IMR-90 (cell line): Measurements from ENCODE around the gene GLIS1. TPM values are rescaled to one million over a fixed set of nuclear protein-coding genes. Genes with fewer than 3 reads are reported as not detected.

Source experiments
- ATAC-seq: fragments of 200-7000 bp; cut with Tn5 transposase; 2 replicates; pipeline ENCODE4 v1.9.1; 2020; ENCODE audit warnings: low read depth, mild to moderate bottlenecking, moderate library complexity
- BruUV-seq: library from RNA; stranded (reverse); fragments of 400-500 nt; replicated peaks from 2 replicates; lab custom pipeline; 2021; lab: Mats Ljungman, UMichigan
- CTCF ChIA-PET: fragments of 300-600 bp; formaldehyde crosslinking; extraction: SDS; loops from one replicate; lab custom pipeline; 2021; ENCODE audit warnings: antibody characterized with exemption; lab: Yijun Ruan, JAX
- POLR2A ChIA-PET: fragments of 300-600 bp; sonication (Branson Sonifier 250); formaldehyde crosslinking; loops from one replicate; lab custom pipeline; 2022; ENCODE audit warnings: antibody characterized with exemption; ENCODE audit not compliant: unreplicated experiment; lab: Charles Lee
- DNase-seq: peaks from one replicate; pipeline ENCODE4 v3.0.0; 2013
- H2AFZ ChIP-seq: replicated peaks from 2 replicates; pipeline ENCODE3; 2013; ENCODE audit warnings: low read length, mild to moderate bottlenecking; ENCODE audit not compliant: poor library complexity
- H2AK5ac ChIP-seq: 2 replicates; pipeline ENCODE4 v1.6.1; 2013; ENCODE audit warnings: low read depth, low read length, inconsistent platforms
- H2AK9ac ChIP-seq: replicated peaks from 2 replicates; pipeline ENCODE3; 2013; ENCODE audit warnings: mild to moderate bottlenecking, low read depth, low read length, moderate library complexity; ENCODE audit not compliant: poor library complexity
- H2BK120ac ChIP-seq: 2 replicates; pipeline ENCODE4 v1.6.1; 2013; ENCODE audit warnings: low read depth, low read length, inconsistent platforms
- H2BK15ac ChIP-seq: 3 replicates; pipeline ENCODE4 v1.6.1; 2013; ENCODE audit warnings: low read depth, low read length, inconsistent platforms
- H2BK20ac ChIP-seq: 2 replicates; pipeline ENCODE4 v1.6.1; 2013; ENCODE audit warnings: low read depth, mild to moderate bottlenecking, inconsistent platforms, low read length, moderate library complexity
- H2BK5ac ChIP-seq: 2 replicates; pipeline ENCODE4 v1.6.1; 2013; ENCODE audit warnings: mild to moderate bottlenecking, low read depth, low read length, inconsistent platforms; ENCODE audit not compliant: poor library complexity, severe bottlenecking
- H3K14ac ChIP-seq: replicated peaks from 2 replicates; pipeline ENCODE4 v1.6.1; 2013; ENCODE audit warnings: low read depth, low read length, inconsistent platforms
- H3K18ac ChIP-seq: 2 replicates; pipeline ENCODE4 v1.6.1; 2013; ENCODE audit warnings: low read depth, low read length, control low read depth
- H3K23ac ChIP-seq: 2 replicates; pipeline ENCODE4 v1.6.1; 2013; ENCODE audit warnings: low read depth, low read length, inconsistent platforms
- H3K27ac ChIP-seq: 2 replicates; pipeline ENCODE4 v1.5.1; 2013; ENCODE audit warnings: mild to moderate bottlenecking, control low read depth, low read length; ENCODE audit not compliant: insufficient read depth
- H3K27me3 ChIP-seq: 2 replicates; pipeline ENCODE4 v1.6.1; 2013; ENCODE audit warnings: low read length; ENCODE audit not compliant: control insufficient read depth, insufficient read depth
- H3K36me3 ChIP-seq: 2 replicates; pipeline ENCODE4 v1.6.1; 2013; ENCODE audit warnings: low read length, mixed read lengths; ENCODE audit not compliant: control insufficient read depth, insufficient read depth
- H3K4ac ChIP-seq: 2 replicates; pipeline ENCODE4 v1.6.1; 2013; ENCODE audit warnings: low read depth, low read length, inconsistent platforms
- H3K4me1 ChIP-seq: 2 replicates; pipeline ENCODE4 v1.6.1; 2013; ENCODE audit warnings: low read length, mixed read lengths; ENCODE audit not compliant: control insufficient read depth, insufficient read depth
- H3K4me2 ChIP-seq: 2 replicates; pipeline ENCODE4 v1.6.1; 2013; ENCODE audit warnings: low read depth, mild to moderate bottlenecking, control low read depth, low read length, moderate library complexity
- H3K4me3 ChIP-seq: 2 replicates; pipeline ENCODE4 v1.5.1; 2013; ENCODE audit warnings: low read depth, mild to moderate bottlenecking, control low read depth, low read length, moderate library complexity; ENCODE audit not compliant: insufficient read depth
- H3K56ac ChIP-seq: 2 replicates; pipeline ENCODE4 v1.6.1; 2013; ENCODE audit warnings: low read length, inconsistent platforms; ENCODE audit not compliant: insufficient read depth; ENCODE audit errors: extremely low read depth
- H3K79me1 ChIP-seq, 2 experiments: 2 replicates each; pipeline ENCODE4 v1.6.1; 2013; ENCODE audit warnings: low read length in 2 of 2, inconsistent platforms in 1 of 2, low read depth in 1 of 2
- H3K9ac ChIP-seq: 2 replicates; pipeline ENCODE4 v1.6.1; 2013; ENCODE audit warnings: low read depth, low read length, control low read depth
- H3K9me1 ChIP-seq: 2 replicates; pipeline ENCODE4 v1.6.1; 2013; ENCODE audit warnings: low read length, inconsistent platforms; ENCODE audit not compliant: insufficient read depth
- H3K9me3 ChIP-seq: 2 replicates; pipeline ENCODE4 v1.6.1; 2013; ENCODE audit warnings: low read length; ENCODE audit not compliant: control insufficient read depth, insufficient read depth
- H4K20me1 ChIP-seq: 2 replicates; pipeline ENCODE4 v1.6.1; 2013; ENCODE audit warnings: low read length, inconsistent platforms; ENCODE audit not compliant: insufficient read depth
- H4K5ac ChIP-seq: 2 replicates; pipeline ENCODE4 v1.6.1; 2013; ENCODE audit warnings: mild to moderate bottlenecking, low read depth, low read length, control low read depth
- H4K8ac ChIP-seq, 2 experiments: 2 replicates each; pipeline ENCODE4 v1.6.1; 2013; ENCODE audit warnings: low read depth in 2 of 2, low read length in 2 of 2, control low read depth in 1 of 2, inconsistent platforms in 1 of 2
- H4K91ac ChIP-seq: 2 replicates; pipeline ENCODE4 v1.6.1; 2013; ENCODE audit warnings: low read depth, low read length, inconsistent platforms; ENCODE audit not compliant: insufficient read depth
- CEBPB ChIP-seq: IDR thresholded peaks from 2 replicates; pipeline ENCODE4 v1.6.1; 2012; ENCODE audit warnings: low read depth, low read length, improper control_type of control experiment
- CHD1 ChIP-seq: IDR thresholded peaks from 2 replicates; pipeline ENCODE4 v1.6.1; 2012; ENCODE audit warnings: low read depth, low read length, improper control_type of control experiment
- MAFK ChIP-seq: IDR thresholded peaks from 2 replicates; pipeline ENCODE4 v1.6.1; 2012; ENCODE audit warnings: low read depth, low read length, improper control_type of control experiment
- MAZ ChIP-seq: IDR thresholded peaks from 2 replicates; pipeline ENCODE4 v1.6.1; 2012; ENCODE audit warnings: low read depth, mild to moderate bottlenecking, low read length, improper control_type of control experiment, moderate library complexity, borderline replicate concordance
- NFE2L2 ChIP-seq: fragments of 150-350 bp; IDR thresholded peaks from 2 replicates; pipeline ENCODE4 v1.6.1; 2016; ENCODE audit warnings: low read depth, mild to moderate bottlenecking, low read length
- POLR2A ChIP-seq: IDR thresholded peaks from 2 replicates; pipeline ENCODE4 v1.6.1; 2012; ENCODE audit warnings: mild to moderate bottlenecking, low read depth, low read length
- RCOR1 ChIP-seq: IDR thresholded peaks from 2 replicates; pipeline ENCODE4 v1.6.1; 2012; ENCODE audit warnings: mild to moderate bottlenecking, low read length, improper control_type of control experiment; ENCODE audit not compliant: insufficient replicate concordance
- WGBS, 2 experiments: methylation state at CpG; one replicate each; pipeline versions ENCODE4 v1.1.5 to v1.1.7; 2013; ENCODE audit warnings: missing lambda C conversion rate in 2 of 2; ENCODE audit not compliant: insufficient read length in 1 of 2; ENCODE audit errors: extremely low coverage in 2 of 2; 5-methylcytosine and 5-hydroxymethylcytosine counted together
- dilution Hi-C: fragments of 300-500 bp; cut with HindIII; formaldehyde crosslinking; loops from one replicate; pipeline ENCODE4 v1.14.3; 2018; ENCODE audit warnings: low sequenced_read_pairs; ENCODE audit not compliant: unreplicated experiment
- in situ Hi-C: fragments of 300-500 bp; cut with MboI; formaldehyde crosslinking; loops from 3 replicates; pipeline ENCODE4 v1.14.3; 2019; ENCODE audit warnings: low sequenced_read_pairs, inconsistent platforms, mixed read lengths
- intact Hi-C: fragments of 100-400 bp; cut with micrococcal nuclease; formaldehyde crosslinking; loops from 2 replicates; pipeline ENCODE4 v1.10.0; 2022
- polyA plus RNA-seq, 3 experiments: library from polyadenylated mRNA; depleted of rRNA; stranded (reverse); fragments of >200 nt; gene quantifications; 2 replicates each; pipeline ENCODE4 v1.2.3, GENCODE V29; 2012; ENCODE audit warnings: low replicate concordance in 1 of 3
- total RNA-seq: library from RNA; depleted of rRNA; stranded (reverse); fragments of >200 nt; gene quantifications from 2 replicates; pipeline ENCODE4 v1.2.3, GENCODE V29; 2012

Gene GLIS1
- total and polyA plus RNA-seq, 2 of the 4 experiments (the other 2 are of a cell fraction), result 0.18 to 2.3 TPM

DNA sequence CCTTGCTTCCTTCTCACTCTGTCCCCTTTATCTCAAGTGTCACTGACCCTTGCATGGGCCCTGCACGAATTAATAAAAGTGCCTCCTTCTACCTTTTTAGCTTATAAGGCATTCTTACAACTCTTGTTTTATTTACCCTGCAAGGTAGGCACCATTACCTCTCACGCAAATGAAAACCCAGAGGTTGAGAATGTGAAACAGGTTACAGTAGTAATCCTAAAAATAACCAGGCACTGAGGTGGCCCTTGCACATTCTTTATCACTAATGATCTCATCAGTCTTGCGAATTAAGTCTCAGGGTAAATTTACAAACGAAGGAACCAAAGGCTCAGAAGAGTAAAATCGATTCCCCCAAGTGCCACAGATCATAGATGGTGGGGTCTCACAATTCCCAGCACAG, 3.7 kb downstream of the GLIS1 start:
- no TSS peak for BruUV-seq
- CTCF ChIA-PET, result interaction anchor here (1.3 kb wide), 2 partner anchors 19 kb away, joined by 4 read pairs; no protein-coding TSS in a partner anchor
- intact Hi-C loops, result no loop called here
- H3K18ac ChIP-seq, result peak overlapping the region; percentile 65
- peak overlapping the region; percentile 96 for H2BK5ac ChIP-seq
- in situ Hi-C loops, result no loop called here
- peak overlapping the region; percentile 11 to 89 for H4K8ac ChIP-seq
- H2AK5ac ChIP-seq, result peak overlapping the region; percentile 61
- H3K4me1 ChIP-seq, result peaks cover 45% of the 10 kb centered on the region
- no peak overlapping the region for H3K4me3 ChIP-seq
- DNase-seq (no peak), ATAC-seq (no peak)
- dilution Hi-C loops, result no loop called here
- peak overlapping the region; percentile 9 for H3K4me2 ChIP-seq
- H3K9me3 ChIP-seq, result no peaks in the 10 kb centered on the region
- H2AFZ ChIP-seq, result no peak overlapping the region
- TF ChIP-seq MAFK (0 out of 2 replicates have a peak, but pooled peaks have one; percentile 8), POLR2A (0 out of 2 replicates have a peak, but pooled peaks have one; percentile 7), CEBPB (no peak), NFE2L2 (no peak), RCOR1 (no peak), CHD1 (no peak), MAZ (no peak)
- H2AK9ac ChIP-seq, result peak overlapping the region; percentile 17
- H3K23ac ChIP-seq, result peak overlapping the region; percentile 40; the same call in 1 of the 2 replicates
- no peaks in the 10 kb centered on the region for H3K27me3 ChIP-seq
- peak overlapping the region; percentile 73 for H3K4ac ChIP-seq
- H3K56ac ChIP-seq, result 0 out of 2 replicates have a peak overlapping the region, but pooled peaks have one; percentile 54
- peak overlapping the region; percentile 19 for H4K5ac ChIP-seq
- H3K27ac ChIP-seq, result peak overlapping the region; percentile 87
- H2BK120ac ChIP-seq, result peak overlapping the region; percentile 86
- H2BK20ac ChIP-seq, result peak overlapping the region; percentile 87
- POLR2A ChIA-PET, result no interaction called here
- H3K9ac ChIP-seq, result peak overlapping the region; percentile 11; the same call in 1 of the 2 replicates
- peaks cover 20 to 59% of the 10 kb centered on the region in 2 experiments for H3K79me1 ChIP-seq
- H3K9me1 ChIP-seq, result peaks cover 29% of the 10 kb centered on the region
- 60% methylated on average over 1 of the region's 5 CpGs; no CpG with 5 or more reads in 1 of the 2 experiments for WGBS, 2 experiments
- H3K14ac ChIP-seq, result peak overlapping the region; percentile 18
- peak overlapping the region; percentile 80 for H4K91ac ChIP-seq
- 0 out of 2 replicates have a peak, but pooled peaks cover 4% of the 10 kb centered on the region for H4K20me1 ChIP-seq
- peak overlapping the region; percentile 95; the same call in 2 of the 3 replicates for H2BK15ac ChIP-seq
- no peaks in the 10 kb centered on the region for H3K36me3 ChIP-seq
